H1 (cell line): Measurements from ENCODE around the gene UBASH3B. TPM values are rescaled to one million over a fixed set of nuclear protein-coding genes. Genes with fewer than 3 reads are reported as not detected.

Source experiments
- E2F6 ChIP-seq: IDR thresholded peaks from 2 replicates; pipeline ENCODE4 v1.6.1; 2012; ENCODE audit warnings: inconsistent platforms
- TEAD4 ChIP-seq: IDR thresholded peaks from 2 replicates; pipeline ENCODE4 v1.6.1; 2012; ENCODE audit warnings: low read depth, low read length, inconsistent platforms, mixed read lengths
- polyA plus RNA-seq, 7 experiments: library from polyadenylated mRNA; depleted of rRNA in 3 of 7; stranded (reverse) in 5 of 7; unstranded in 2 of 7; fragments of >200 nt in 5 of 7; fragments of 200-250 nt in 2 of 7; gene quantifications; 1 replicate in 5 of 7; 2 replicates in 1 of 7; 4 replicates in 1 of 7; pipeline versions ENCODE4 v1.2.1 to v1.2.3, GENCODE V29; 2011 to 2013; ENCODE audit warnings: missing spikeins in 2 of 7, mixed read lengths in 2 of 7
- total RNA-seq: library from RNA; stranded (reverse); fragmentation: NEBNext Ultra II Directional; extraction: Animal tissue kit (Norgen Biotek cat#: 25700); gene quantifications from 2 replicates; pipeline ENCODE4 v1.2.1, GENCODE V29; 2021

The UBASH3B gene
- total and polyA plus RNA-seq, 2 of the 8 experiments (the other 6 are each of a cell fraction or from before 2014, with no cell fraction given) = 7.5 to 9.5 TPM

- TF ChIP-seq TEAD4 (no peak), E2F6 (no peak)
Measured at GRCh38 chr11:122705396-122705795, 49.9 kb downstream of the UBASH3B start (continued).
